K562 (cell line): Measurements from ENCODE around the gene PRSS23. TPM values are rescaled to one million over a fixed set of nuclear protein-coding genes. Genes with fewer than 3 reads are reported as not detected.

Experiments
- ASH1L ChIP-seq: fragments of 450-650 bp; IDR thresholded peaks from 2 replicates; pipeline ENCODE4 v1.6.1; 2018; ENCODE audit warnings: borderline replicate concordance, mild to moderate bottlenecking, low read depth; ENCODE audit not compliant: partially characterized antibody
- CBFB ChIP-seq: sonication (generic); formaldehyde crosslinking; IDR thresholded peaks from 2 replicates; pipeline ENCODE4 v1.4.0; 2020; ENCODE audit warnings: mild to moderate bottlenecking, missing genetic modification reagents
- CHD1 ChIP-seq: fragments of 200-600 bp; sonication (generic); IDR thresholded peaks from one replicate; pipeline ENCODE4 v1.6.1; 2012; ENCODE audit warnings: mild to moderate bottlenecking, moderate library complexity, low read length, inconsistent platforms
- EGR1 ChIP-seq: fragments of 450-650 bp; conservative IDR thresholded peaks from 2 replicates; pipeline ENCODE4 v1.6.1; 2017; ENCODE audit warnings: mild to moderate bottlenecking
- ELF1 ChIP-seq: fragments of 200-800 bp; sonication (Bioruptor generic); IDR thresholded peaks from 2 replicates; pipeline ENCODE4 v1.6.1; 2016; ENCODE audit warnings: missing genetic modification characterization, missing compliant biosample characterization
- ETS2 ChIP-seq: IDR thresholded peaks from 2 replicates; pipeline ENCODE4 v1.6.1; 2016; ENCODE audit warnings: borderline replicate concordance, missing genetic modification characterization, mild to moderate bottlenecking, moderate library complexity, missing compliant biosample characterization; ENCODE audit not compliant: poor library complexity, severe bottlenecking
- MECOM ChIP-seq: fragments of 250-450 bp; sonication (Bioruptor Pico); IDR thresholded peaks from 2 replicates; pipeline ENCODE4 v1.8.0; 2022; ENCODE audit warnings: inconsistent platforms
- MIER1 ChIP-seq: fragments of 450-650 bp; IDR thresholded peaks from 2 replicates; pipeline ENCODE4 v1.6.1; 2016; ENCODE audit warnings: antibody characterized with exemption, mild to moderate bottlenecking, low read depth
- OTX1 ChIP-seq: fragments of 450-650 bp; formaldehyde crosslinking; IDR thresholded peaks from 2 replicates; pipeline ENCODE4 v1.4.0; 2022; ENCODE audit warnings: mild to moderate bottlenecking
- SMAD4 ChIP-seq: fragments of 250-450 bp; sonication (Bioruptor Pico); conservative IDR thresholded peaks from 2 replicates; pipeline ENCODE4 v1.8.0; 2021; ENCODE audit warnings: inconsistent platforms, mild to moderate bottlenecking, moderate library complexity
- STAT6 ChIP-seq: sonication (generic); formaldehyde crosslinking; IDR thresholded peaks from 2 replicates; pipeline ENCODE4 v1.8.1; 2023; ENCODE audit warnings: mild to moderate bottlenecking, missing genetic modification reagents
- polyA plus RNA-seq, 8 experiments: library from polyadenylated mRNA; depleted of rRNA in 4 of 8; stranded (reverse) in 5 of 8; unstranded in 3 of 8; fragments of >200 nt; fragmentation: Nextera tagmentation in 2 of 8; fragmentation: Illumina TruSeq in 1 of 8; extraction: Ambion mirVana in 2 of 8; extraction: Trizol in 1 of 8; gene quantifications; 2 replicates each; pipeline versions ENCODE4 v1.2.1 to v1.2.3, GENCODE V29; 2011 to 2014; ENCODE audit warnings: inconsistent platforms in 1 of 8, missing spikeins in 1 of 8
- total RNA-seq, 7 experiments: library from RNA; depleted of rRNA in 6 of 7; stranded (reverse); fragments of >200 nt in 6 of 7; fragmentation: Illumina TruSeq in 2 of 7; extraction: Trizol in 2 of 7; gene quantifications; 2 replicates each; pipeline versions ENCODE4 v1.2.1 to v1.2.3, GENCODE V29; 2011 to 2021; ENCODE audit warnings: low replicate concordance in 1 of 7
- TF ChIP-seq, protein P1 (sequence below): fragments of 450-650 bp; IDR thresholded peaks from 2 replicates; pipeline ENCODE4 v1.6.1; 2016; ENCODE audit warnings: low read depth
- TF ChIP-seq, protein P2 (sequence below): fragments of 450-650 bp; IDR thresholded peaks from one replicate; pipeline ENCODE4 v1.6.1; 2018; ENCODE audit warnings: mild to moderate bottlenecking, moderate library complexity; ENCODE audit not compliant: partially characterized antibody

The PRSS23 gene
- total and polyA plus RNA-seq, 9 of the 15 experiments (the other 6 are each of a cell fraction or from before 2014, with no cell fraction given) = 0.04 to 0.51 (median 0.11) TPM; not detected in 2

GRCh38 chr11:86790195-86790725 lies 10.1 kb upstream of the PRSS23 start (continued):
- TF ChIP-seq, protein P1, sequence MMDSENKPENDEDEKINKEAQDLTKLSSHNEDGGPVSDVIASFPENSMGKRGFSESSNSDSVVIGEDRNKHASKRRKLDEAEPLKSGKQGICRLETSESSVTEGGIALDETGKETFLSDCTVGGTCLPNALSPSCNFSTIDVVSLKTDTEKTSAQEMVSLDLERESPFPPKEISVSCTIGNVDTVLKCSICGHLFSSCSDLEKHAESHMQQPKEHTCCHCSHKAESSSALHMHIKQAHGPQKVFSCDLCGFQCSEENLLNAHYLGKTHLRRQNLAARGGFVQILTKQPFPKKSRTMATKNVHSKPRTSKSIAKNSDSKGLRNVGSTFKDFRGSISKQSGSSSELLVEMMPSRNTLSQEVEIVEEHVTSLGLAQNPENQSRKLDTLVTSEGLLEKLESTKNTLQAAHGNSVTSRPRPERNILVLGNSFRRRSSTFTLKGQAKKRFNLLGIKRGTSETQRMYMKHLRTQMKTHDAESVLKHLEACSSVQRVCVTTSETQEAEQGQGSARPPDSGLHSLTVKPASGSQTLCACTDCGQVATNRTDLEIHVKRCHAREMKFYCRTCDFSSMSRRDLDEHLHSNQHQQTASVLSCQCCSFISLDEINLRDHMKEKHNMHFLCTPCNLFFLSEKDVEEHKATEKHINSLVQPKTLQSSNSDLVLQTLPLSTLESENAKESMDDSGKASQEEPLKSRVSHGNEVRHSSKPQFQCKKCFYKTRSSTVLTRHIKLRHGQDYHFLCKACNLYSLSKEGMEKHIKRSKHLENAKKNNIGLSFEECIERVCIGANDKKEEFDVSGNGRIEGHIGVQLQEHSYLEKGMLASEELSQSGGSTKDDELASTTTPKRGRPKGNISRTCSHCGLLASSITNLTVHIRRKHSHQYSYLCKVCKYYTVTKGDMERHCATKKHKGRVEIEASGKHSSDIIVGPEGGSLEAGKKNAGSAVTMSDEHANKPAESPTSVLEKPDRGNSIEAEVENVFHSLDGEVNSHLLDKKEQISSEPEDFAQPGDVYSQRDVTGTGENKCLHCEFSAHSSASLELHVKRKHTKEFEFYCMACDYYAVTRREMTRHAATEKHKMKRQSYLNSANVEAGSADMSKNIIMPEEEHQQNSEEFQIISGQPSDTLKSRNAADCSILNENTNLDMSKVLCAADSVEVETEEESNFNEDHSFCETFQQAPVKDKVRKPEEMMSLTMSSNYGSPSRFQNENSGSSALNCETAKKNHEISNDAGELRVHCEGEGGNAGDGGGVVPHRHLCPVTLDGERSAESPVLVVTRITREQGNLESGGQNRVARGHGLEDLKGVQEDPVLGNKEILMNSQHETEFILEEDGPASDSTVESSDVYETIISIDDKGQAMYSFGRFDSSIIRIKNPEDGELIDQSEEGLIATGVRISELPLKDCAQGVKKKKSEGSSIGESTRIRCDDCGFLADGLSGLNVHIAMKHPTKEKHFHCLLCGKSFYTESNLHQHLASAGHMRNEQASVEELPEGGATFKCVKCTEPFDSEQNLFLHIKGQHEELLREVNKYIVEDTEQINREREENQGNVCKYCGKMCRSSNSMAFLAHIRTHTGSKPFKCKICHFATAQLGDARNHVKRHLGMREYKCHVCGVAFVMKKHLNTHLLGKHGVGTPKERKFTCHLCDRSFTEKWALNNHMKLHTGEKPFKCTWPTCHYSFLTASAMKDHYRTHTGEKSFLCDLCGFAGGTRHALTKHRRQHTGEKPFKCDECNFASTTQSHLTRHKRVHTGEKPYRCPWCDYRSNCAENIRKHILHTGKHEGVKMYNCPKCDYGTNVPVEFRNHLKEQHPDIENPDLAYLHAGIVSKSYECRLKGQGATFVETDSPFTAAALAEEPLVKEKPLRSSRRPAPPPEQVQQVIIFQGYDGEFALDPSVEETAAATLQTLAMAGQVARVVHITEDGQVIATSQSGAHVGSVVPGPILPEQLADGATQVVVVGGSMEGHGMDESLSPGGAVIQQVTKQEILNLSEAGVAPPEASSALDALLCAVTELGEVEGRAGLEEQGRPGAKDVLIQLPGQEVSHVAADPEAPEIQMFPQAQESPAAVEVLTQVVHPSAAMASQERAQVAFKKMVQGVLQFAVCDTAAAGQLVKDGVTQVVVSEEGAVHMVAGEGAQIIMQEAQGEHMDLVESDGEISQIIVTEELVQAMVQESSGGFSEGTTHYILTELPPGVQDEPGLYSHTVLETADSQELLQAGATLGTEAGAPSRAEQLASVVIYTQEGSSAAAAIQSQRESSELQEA = no peak
- 0 out of 2 replicates have a peak, but pooled peaks have one; percentile 18 for TF ChIP-seq ELF1 (tag)
- TF ChIP-seq CBFB (CRISPR knock-in tag) = no peak
- no peak for TF ChIP-seq ASH1L
- TF ChIP-seq OTX1 = no peak
- TF ChIP-seq SMAD4 (CRISPR knock-in tag) = no peak
- no peak for TF ChIP-seq EGR1
- no peak for TF ChIP-seq ETS2
- TF ChIP-seq CHD1 = no peak
- TF ChIP-seq STAT6 (CRISPR knock-in tag) = no peak
- no peak for TF ChIP-seq MECOM
- TF ChIP-seq MIER1 = no peak
- TF ChIP-seq, protein P2, sequence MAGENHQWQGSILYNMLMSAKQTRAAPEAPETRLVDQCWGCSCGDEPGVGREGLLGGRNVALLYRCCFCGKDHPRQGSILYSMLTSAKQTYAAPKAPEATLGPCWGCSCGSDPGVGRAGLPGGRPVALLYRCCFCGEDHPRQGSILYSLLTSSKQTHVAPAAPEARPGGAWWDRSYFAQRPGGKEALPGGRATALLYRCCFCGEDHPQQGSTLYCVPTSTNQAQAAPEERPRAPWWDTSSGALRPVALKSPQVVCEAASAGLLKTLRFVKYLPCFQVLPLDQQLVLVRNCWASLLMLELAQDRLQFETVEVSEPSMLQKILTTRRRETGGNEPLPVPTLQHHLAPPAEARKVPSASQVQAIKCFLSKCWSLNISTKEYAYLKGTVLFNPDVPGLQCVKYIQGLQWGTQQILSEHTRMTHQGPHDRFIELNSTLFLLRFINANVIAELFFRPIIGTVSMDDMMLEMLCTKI = no peak
